ENCODE data around the gene RGS19.

Gene RGS19

DNA sequence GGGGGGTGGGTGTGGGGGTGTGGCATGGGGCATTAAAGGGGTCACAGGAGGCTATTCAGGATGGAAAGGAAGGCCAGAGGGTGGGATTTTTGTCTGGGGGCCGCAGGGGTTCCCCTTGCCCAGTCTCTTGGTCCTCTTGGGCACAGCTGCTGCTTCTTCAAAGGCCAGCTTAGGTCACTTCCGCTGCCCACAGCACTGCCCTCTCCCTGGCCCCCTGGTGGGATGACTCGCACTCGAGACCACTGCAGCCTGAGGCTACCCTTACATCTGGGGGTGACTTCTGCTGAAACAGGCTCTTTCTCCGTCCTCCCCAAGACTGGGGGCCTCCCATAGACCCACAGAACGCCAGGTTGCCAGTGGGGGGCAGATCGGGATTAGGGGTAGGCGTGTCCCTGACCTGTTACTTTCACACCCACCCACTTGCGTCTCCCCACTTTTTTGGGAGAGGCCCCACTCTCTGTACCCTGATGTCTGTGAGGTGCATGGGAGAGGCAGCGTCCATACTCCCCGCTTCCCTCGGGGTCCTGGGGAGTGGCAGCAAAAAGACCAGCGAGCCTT lies 3.6 kb upstream of the RGS19 start:
- TF ChIP-seq, protein P1, sequence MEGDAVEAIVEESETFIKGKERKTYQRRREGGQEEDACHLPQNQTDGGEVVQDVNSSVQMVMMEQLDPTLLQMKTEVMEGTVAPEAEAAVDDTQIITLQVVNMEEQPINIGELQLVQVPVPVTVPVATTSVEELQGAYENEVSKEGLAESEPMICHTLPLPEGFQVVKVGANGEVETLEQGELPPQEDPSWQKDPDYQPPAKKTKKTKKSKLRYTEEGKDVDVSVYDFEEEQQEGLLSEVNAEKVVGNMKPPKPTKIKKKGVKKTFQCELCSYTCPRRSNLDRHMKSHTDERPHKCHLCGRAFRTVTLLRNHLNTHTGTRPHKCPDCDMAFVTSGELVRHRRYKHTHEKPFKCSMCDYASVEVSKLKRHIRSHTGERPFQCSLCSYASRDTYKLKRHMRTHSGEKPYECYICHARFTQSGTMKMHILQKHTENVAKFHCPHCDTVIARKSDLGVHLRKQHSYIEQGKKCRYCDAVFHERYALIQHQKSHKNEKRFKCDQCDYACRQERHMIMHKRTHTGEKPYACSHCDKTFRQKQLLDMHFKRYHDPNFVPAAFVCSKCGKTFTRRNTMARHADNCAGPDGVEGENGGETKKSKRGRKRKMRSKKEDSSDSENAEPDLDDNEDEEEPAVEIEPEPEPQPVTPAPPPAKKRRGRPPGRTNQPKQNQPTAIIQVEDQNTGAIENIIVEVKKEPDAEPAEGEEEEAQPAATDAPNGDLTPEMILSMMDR (IDR thresholded peaks at IDR 0.05; ENCODE audit: poor library complexity, severe bottlenecking), result no peak
- peaks cover 10% of the 10 kb centered on the region for H3K4me1 ChIP-seq (ENCODE audit: insufficient read depth, poor library complexity, severe bottlenecking)
- H3K4me3 ChIP-seq (ENCODE audit: severe bottlenecking), result peak overlapping the region; percentile 37
- no peak for DNase-seq (ENCODE audit: low spot score)
- H3K27ac ChIP-seq (ENCODE audit: poor library complexity, severe bottlenecking), result no peak overlapping the region
- no peaks in the 10 kb centered on the region for H3K9me3 ChIP-seq (ENCODE audit: severe bottlenecking)
- H3K36me3 ChIP-seq (ENCODE audit: low read depth), result no peaks in the 10 kb centered on the region
- no peak for ATAC-seq (ENCODE audit: low read depth)
- H3K27me3 ChIP-seq (ENCODE audit: insufficient read depth, poor library complexity, severe bottlenecking), result peaks cover 20% of the 10 kb centered on the region

DNA sequence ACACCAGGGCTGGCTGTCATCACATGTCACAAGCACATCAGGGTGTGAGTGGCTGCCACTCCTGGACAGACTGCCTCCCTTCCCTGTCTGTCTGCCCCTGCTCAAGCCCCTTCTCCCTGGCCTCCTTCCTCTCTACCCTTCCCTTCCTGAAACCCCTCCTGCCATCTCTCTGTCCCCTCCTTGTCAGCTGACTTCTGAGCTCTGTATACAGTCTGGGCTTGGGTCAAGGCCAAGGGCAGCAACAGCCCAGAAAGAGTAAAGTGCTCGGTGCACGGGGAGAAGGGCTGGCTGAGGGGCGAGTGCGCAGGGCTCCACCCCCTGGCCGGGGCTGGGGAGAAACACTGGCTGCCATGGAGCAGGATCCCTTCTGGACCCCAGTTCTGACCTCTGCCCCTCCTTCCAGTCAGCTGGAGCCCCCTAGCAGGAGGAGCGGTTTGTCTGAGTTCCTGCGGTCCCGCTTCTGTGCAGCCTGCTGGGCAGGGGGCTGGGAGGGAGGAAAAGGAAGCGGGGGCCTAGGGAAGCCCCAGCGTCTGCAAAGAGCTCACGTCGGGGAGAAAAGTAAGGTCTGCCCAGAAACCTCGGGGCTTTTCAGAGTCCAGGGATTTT lies 2.9 kb upstream of the RGS19 start:
- no peak for ATAC-seq (ENCODE audit: low read depth)
- Histone ChIP-seq H3K27me3 (ENCODE audit: insufficient read depth, poor library complexity, severe bottlenecking) (peaks cover 20% of the 10 kb centered on the region), H3K27ac (ENCODE audit: poor library complexity, severe bottlenecking) (no peak overlapping the region), H3K4me1 (ENCODE audit: insufficient read depth, poor library complexity, severe bottlenecking) (peaks cover 10% of the 10 kb centered on the region), H3K4me3 (ENCODE audit: severe bottlenecking) (no peak overlapping the region), H3K9me3 (ENCODE audit: severe bottlenecking) (no peaks in the 10 kb centered on the region), H3K36me3 (ENCODE audit: low read depth) (no peaks in the 10 kb centered on the region)
- TF ChIP-seq, protein P1 (IDR thresholded peaks at IDR 0.05; ENCODE audit: poor library complexity, severe bottlenecking), result no peak
- DNase-seq (ENCODE audit: low spot score), result no peak

DNA sequence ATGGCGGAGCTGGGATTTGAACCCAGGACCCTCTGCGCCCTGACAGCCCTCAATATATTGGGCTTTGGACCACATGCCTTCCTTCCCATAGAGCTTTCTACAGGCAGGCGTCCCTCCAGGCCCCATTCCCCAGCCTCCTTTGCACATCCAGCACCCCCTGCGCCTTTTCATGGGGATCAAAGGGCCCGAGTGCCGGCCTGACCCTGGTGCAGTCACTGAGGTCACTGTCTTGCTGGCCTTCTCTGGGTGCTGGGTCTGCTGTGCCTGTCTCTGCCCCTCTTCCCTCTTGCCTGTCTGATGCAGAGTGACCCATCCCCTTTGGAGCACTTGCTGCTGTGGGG lies 2.3 kb upstream of the RGS19 start:
- Histone ChIP-seq H3K4me1 (ENCODE audit: insufficient read depth, poor library complexity, severe bottlenecking) (peaks cover 10% of the 10 kb centered on the region), H3K9me3 (ENCODE audit: severe bottlenecking) (no peaks in the 10 kb centered on the region), H3K4me3 (ENCODE audit: severe bottlenecking) (no peak overlapping the region), H3K27me3 (ENCODE audit: insufficient read depth, poor library complexity, severe bottlenecking) (peaks cover 20% of the 10 kb centered on the region), H3K27ac (ENCODE audit: poor library complexity, severe bottlenecking) (no peak overlapping the region), H3K36me3 (ENCODE audit: low read depth) (no peaks in the 10 kb centered on the region)
- no peak for ATAC-seq (ENCODE audit: low read depth)
- TF ChIP-seq, protein P1 (IDR thresholded peaks at IDR 0.05; ENCODE audit: poor library complexity, severe bottlenecking), result no peak
- no peak for DNase-seq (ENCODE audit: low spot score)

DNA sequence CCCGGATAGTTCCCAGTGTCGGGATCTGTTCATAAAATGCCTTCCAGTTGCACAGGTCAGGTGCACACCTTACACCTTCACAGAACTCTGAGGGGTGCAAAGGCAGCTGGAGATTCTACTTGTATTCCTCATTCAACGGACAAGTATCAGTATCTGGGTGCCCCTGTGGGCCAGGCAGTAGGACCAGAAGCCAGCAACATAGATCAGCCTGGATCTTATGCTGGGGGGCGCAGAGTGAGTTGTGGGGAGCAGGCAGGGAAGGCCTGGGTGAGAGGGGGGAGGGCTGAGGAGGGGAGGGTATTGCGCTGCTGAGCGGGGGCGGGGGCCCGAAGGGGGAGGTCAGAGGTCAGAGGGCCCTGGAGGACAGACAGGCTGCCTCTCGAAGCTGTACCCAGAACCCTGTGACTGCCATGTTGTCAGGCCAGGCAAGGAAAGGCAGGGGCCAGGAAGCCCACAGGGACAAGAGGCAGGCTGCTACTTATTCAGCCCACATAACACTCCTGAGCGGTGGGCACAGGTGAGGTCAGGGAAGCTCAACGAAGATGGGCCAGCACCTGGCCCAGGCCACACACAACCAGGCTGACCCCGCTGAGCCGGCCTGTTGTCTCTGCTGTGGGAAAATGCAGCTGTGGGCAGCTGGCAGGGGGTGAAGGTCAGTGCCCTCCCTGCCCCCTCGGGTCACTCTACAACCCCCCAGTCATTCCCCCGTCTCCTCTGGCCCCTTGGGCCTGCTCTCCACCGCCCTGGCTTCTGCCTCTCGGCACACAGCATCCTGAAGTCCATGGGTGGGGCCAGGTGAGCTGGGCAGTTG lies 1.7 kb upstream of the RGS19 start:
- Histone ChIP-seq H3K36me3 (ENCODE audit: low read depth) (no peaks in the 10 kb centered on the region), H3K9me3 (ENCODE audit: severe bottlenecking) (no peaks in the 10 kb centered on the region), H3K4me1 (ENCODE audit: insufficient read depth, poor library complexity, severe bottlenecking) (peaks cover 10% of the 10 kb centered on the region), H3K27ac (ENCODE audit: poor library complexity, severe bottlenecking) (no peak overlapping the region), H3K27me3 (ENCODE audit: insufficient read depth, poor library complexity, severe bottlenecking) (peaks cover 20% of the 10 kb centered on the region), H3K4me3 (ENCODE audit: severe bottlenecking) (no peak overlapping the region)
- DNase-seq (ENCODE audit: low spot score), result no peak
- TF ChIP-seq, protein P1 (IDR thresholded peaks at IDR 0.05; ENCODE audit: poor library complexity, severe bottlenecking), result no peak
- ATAC-seq (ENCODE audit: low read depth), result no peak

Data from RWPE2 (cell line).